K562 (cell line): ENCODE results near the gene MEA1. TPM values are rescaled to one million over a fixed set of nuclear protein-coding genes. Genes with fewer than 3 reads are reported as not detected.

ENCODE experiments used
- ATAC-seq: fragments of 200-7000 bp; cut with Tn5 transposase; 3 replicates; pipeline ENCODE4 v1.9.1; 2020; ENCODE audit warnings: moderate library complexity
- BruUV-seq: library from RNA; stranded (reverse); fragments of 400-500 nt; replicated peaks from 2 replicates; lab custom pipeline; 2021; lab: Mats Ljungman, UMichigan
- CTCF ChIA-PET: fragments of 300-600 bp; formaldehyde crosslinking; extraction: SDS; loops from one replicate; lab custom pipeline; 2021; ENCODE audit warnings: low intra/inter-chr PET ratio; lab: Yijun Ruan, JAX
- POLR2A ChIA-PET: fragments of 300-600, 350-650 bp; sonication (Branson Sonifier 250); formaldehyde crosslinking; extraction: SDS; loops from one replicate; lab custom pipeline; 2021; ENCODE audit warnings: antibody characterized with exemption, inconsistent platforms; lab: Yijun Ruan, JAX
- DNase-seq, 4 experiments: peaks; one replicate each; pipeline versions ENCODE4 v3.0.0 to v3.0.0-alpha.2; 2011 to 2018; ENCODE audit warnings: low spot score in 3 of 4, mixed read lengths in 3 of 4; ENCODE audit errors: extremely low read depth in 1 of 4
- FAIRE-seq: peaks from 2 replicates; lab custom pipeline; 2011; peaks lifted over from hg19 to GRCh38; lab: Jason Lieb, UNC
- H2AFZ ChIP-seq: 2 replicates; pipeline ENCODE4 v1.6.0; 2011; ENCODE audit warnings: low read depth, low read length, control low read depth, inconsistent platforms
- H3K27ac ChIP-seq: fragments of 200-600 bp; 3 replicates; pipeline ENCODE4 v1.8.0; 2011; ENCODE audit warnings: low read depth, mild to moderate bottlenecking, control low read depth, inconsistent platforms, low read length, moderate library complexity, mixed read lengths; ENCODE audit errors: extremely low read depth
- H3K27me3 ChIP-seq, 2 experiments: fragments of 300-600 bp in 1 of 2; 2 replicates in 1 of 2; 3 replicates in 1 of 2; pipeline versions ENCODE4 v1.6.0 to v1.8.0; 2011; ENCODE audit warnings: inconsistent platforms in 2 of 2, low read length in 2 of 2, mild to moderate bottlenecking in 1 of 2, mixed read lengths in 1 of 2, moderate library complexity in 1 of 2; ENCODE audit not compliant: control insufficient read depth in 2 of 2, insufficient read depth in 2 of 2
- H3K36me3 ChIP-seq: fragments of 300-600 bp; 3 replicates; pipeline ENCODE4 v1.8.0; 2011; ENCODE audit warnings: mild to moderate bottlenecking, low read length, inconsistent platforms; ENCODE audit not compliant: control insufficient read depth, insufficient read depth
- H3K4me1 ChIP-seq, 2 experiments: fragments of 200-600 bp in 1 of 2; replicated peaks in 1 of 2; 2 replicates in 1 of 2; 3 replicates in 1 of 2; pipeline versions ENCODE4 v1.5.1 to v1.8.0; 2011; ENCODE audit warnings: inconsistent platforms in 2 of 2, low read length in 2 of 2, mild to moderate bottlenecking in 1 of 2, mixed read lengths in 1 of 2, moderate library complexity in 1 of 2; ENCODE audit not compliant: control insufficient read depth in 2 of 2, insufficient read depth in 2 of 2
- H3K4me2 ChIP-seq: 2 replicates; pipeline ENCODE4 v1.6.1; 2011; ENCODE audit warnings: low read length, control low read depth, inconsistent platforms, mixed read lengths; ENCODE audit not compliant: insufficient read depth
- H3K4me3 ChIP-seq: fragments of 200-600 bp; sonication (generic), shearing (Covaris generic); 2 replicates; pipeline ENCODE4 v1.5.1; 2016; ENCODE audit warnings: control low read depth, inconsistent platforms
- H3K79me2 ChIP-seq: fragments of 200-600 bp; 3 replicates; pipeline ENCODE4 v1.8.0; 2011; ENCODE audit warnings: low read length, inconsistent platforms; ENCODE audit not compliant: control insufficient read depth, insufficient read depth
- H3K9ac ChIP-seq, 2 experiments: 2 replicates each; pipeline versions ENCODE4 v1.6.0 to v1.6.1; 2011; ENCODE audit warnings: low read depth in 2 of 2, low read length in 2 of 2, control low read depth in 1 of 2, inconsistent platforms in 1 of 2, mild to moderate bottlenecking in 1 of 2, mixed read lengths in 1 of 2; ENCODE audit not compliant: insufficient read depth in 1 of 2
- H3K9me1 ChIP-seq: one replicate; pipeline ENCODE4 v1.6.0; 2011; ENCODE audit warnings: inconsistent platforms, mild to moderate bottlenecking, low read length, moderate library complexity; ENCODE audit not compliant: control insufficient read depth, insufficient read depth
- H3K9me3 ChIP-seq: replicated peaks from 2 replicates; pipeline ENCODE4 v1.5.1; 2011; ENCODE audit warnings: low read depth, low read length, inconsistent platforms; ENCODE audit not compliant: control insufficient read depth, insufficient read depth
- H4K20me1 ChIP-seq: replicated peaks from 2 replicates; pipeline ENCODE4 v1.6.1; 2011; ENCODE audit warnings: low read length, inconsistent platforms, mixed read lengths; ENCODE audit not compliant: control insufficient read depth, insufficient read depth
- BHLHE40 ChIP-seq: IDR thresholded peaks from 2 replicates; pipeline ENCODE4 v1.6.1; 2011; ENCODE audit warnings: low read length, improper control_type of control experiment
- CCAR2 ChIP-seq: fragments of 200-400 bp; formaldehyde crosslinking; IDR thresholded peaks from 2 replicates; pipeline ENCODE4 v1.6.1; 2017; ENCODE audit warnings: mild to moderate bottlenecking, low read depth, low read length
- KDM1A ChIP-seq, 2 experiments: fragments of 450-650 bp; IDR thresholded peaks; 2 replicates each; pipeline ENCODE4 v1.6.1; 2016; ENCODE audit warnings: mild to moderate bottlenecking in 2 of 2
- NRF1 ChIP-seq, 2 experiments: fragments of 450-650 bp; IDR thresholded peaks in 1 of 2; conservative IDR thresholded peaks in 1 of 2; 2 replicates each; pipeline ENCODE4 v1.6.1; 2014; ENCODE audit warnings: mild to moderate bottlenecking in 2 of 2
- NUFIP1 ChIP-seq: fragments of 450-650 bp; IDR thresholded peaks from 2 replicates; pipeline ENCODE4 v1.6.1; 2018; ENCODE audit not compliant: partially characterized antibody
- POLR2H ChIP-seq: IDR thresholded peaks from 2 replicates; pipeline ENCODE4 v1.6.1; 2016; ENCODE audit warnings: missing genetic modification characterization, low read depth, mild to moderate bottlenecking, control low read depth, missing compliant biosample characterization, moderate library complexity
- PTBP1 ChIP-seq: fragments of 200-400 bp; formaldehyde crosslinking; IDR thresholded peaks from 2 replicates; pipeline ENCODE4 v1.6.1; 2017; ENCODE audit warnings: low read depth, low read length
- SMARCC2 ChIP-seq: fragments of 450-650 bp; IDR thresholded peaks from 2 replicates; pipeline ENCODE4 v1.6.1; 2017; ENCODE audit warnings: antibody characterized with exemption, moderate library complexity, mild to moderate bottlenecking, low read depth
- SP2 ChIP-seq: IDR thresholded peaks from 2 replicates; pipeline ENCODE4 v1.6.1; 2011; ENCODE audit warnings: mild to moderate bottlenecking, low read depth, low read length, moderate library complexity; ENCODE audit not compliant: poor library complexity, severe bottlenecking; ENCODE audit errors: extremely low read depth
- TAF1 ChIP-seq: IDR thresholded peaks from 2 replicates; pipeline ENCODE4 v1.6.1; 2011; ENCODE audit warnings: mild to moderate bottlenecking, low read length, moderate library complexity; ENCODE audit not compliant: insufficient read depth, control insufficient read depth, severe bottlenecking; ENCODE audit errors: extremely low read depth
- TBP ChIP-seq: optimal IDR thresholded peaks from 2 replicates; pipeline ENCODE3; 2011; ENCODE audit warnings: low read depth, low read length, improper control_type of control experiment
- TEAD4 ChIP-seq, 2 experiments: sonication (generic) in 1 of 2; formaldehyde crosslinking in 1 of 2; IDR thresholded peaks; 2 replicates each; pipeline versions ENCODE4 v1.6.1 to v1.8.0; 2012 to 2022; ENCODE audit warnings: borderline replicate concordance in 1 of 2, inconsistent platforms in 1 of 2, low read length in 1 of 2, mild to moderate bottlenecking in 1 of 2, missing genetic modification reagents in 1 of 2
- YY1 ChIP-seq, 3 experiments: IDR thresholded peaks; 2 replicates each; pipeline ENCODE4 v1.6.1; 2011; ENCODE audit warnings: low read length in 2 of 3, mild to moderate bottlenecking in 2 of 3, moderate library complexity in 2 of 3, borderline replicate concordance in 1 of 3, control low read depth in 1 of 3, low read depth in 1 of 3; ENCODE audit not compliant: insufficient read depth in 3 of 3, insufficient replicate concordance in 2 of 3, control insufficient read depth in 1 of 3, insufficient read length in 1 of 3; ENCODE audit errors: extremely low read depth in 1 of 3
- ZBED1 ChIP-seq: IDR thresholded peaks from 2 replicates; pipeline ENCODE4 v1.6.1; 2014
- ZNF175 ChIP-seq: fragments of 200-800 bp; sonication (Bioruptor generic); IDR thresholded peaks from 2 replicates; pipeline ENCODE4 v1.6.1; 2016; ENCODE audit warnings: low read depth, mild to moderate bottlenecking, missing genetic modification characterization, missing compliant biosample characterization
- ZNF224 ChIP-seq: sonication (generic); formaldehyde crosslinking; IDR thresholded peaks from 2 replicates; pipeline ENCODE4 v1.8.0; 2022; ENCODE audit warnings: mild to moderate bottlenecking, missing genetic modification reagents
- ZNF324 ChIP-seq: fragments of 250-450 bp; sonication (Bioruptor Pico); IDR thresholded peaks from 2 replicates; pipeline ENCODE4 v1.4.0; 2020; ENCODE audit warnings: mild to moderate bottlenecking
- ZNF707 ChIP-seq: fragments of 250-450 bp; sonication (Bioruptor Pico); conservative IDR thresholded peaks from 2 replicates; pipeline ENCODE4 v1.8.0; 2022; ENCODE audit warnings: inconsistent platforms, mild to moderate bottlenecking, moderate library complexity
- ZNF780A ChIP-seq: fragments of 250-450 bp; sonication (Bioruptor Pico); IDR thresholded peaks from 2 replicates; pipeline ENCODE4 v1.5.0; 2021; ENCODE audit warnings: mild to moderate bottlenecking
- WGBS: fragments of 100-300 bp; shearing (Covaris generic); methylation state at CpG from one replicate; pipeline ENCODE4 v1.1.6; 2016; ENCODE audit warnings: low coverage, mixed read lengths; ENCODE audit not compliant: insufficient coverage; ENCODE audit errors: missing lambda C conversion rate; 5-methylcytosine and 5-hydroxymethylcytosine counted together
- in situ Hi-C: fragments of 300-500 bp; cut with MboI; formaldehyde crosslinking; loops from 4 replicates; pipeline ENCODE4 v1.15.0; 2018; ENCODE audit warnings: inconsistent platforms, mixed read lengths
- intact Hi-C: fragments of 100-400 bp; cut with micrococcal nuclease; formaldehyde crosslinking; loops from 2 replicates; pipeline ENCODE4 v1.14.2; 2022
- polyA plus RNA-seq, 8 experiments: library from polyadenylated mRNA; depleted of rRNA in 4 of 8; stranded (reverse) in 5 of 8; unstranded in 3 of 8; fragments of >200 nt; fragmentation: Nextera tagmentation in 2 of 8; fragmentation: Illumina TruSeq in 1 of 8; extraction: Ambion mirVana in 2 of 8; extraction: Trizol in 1 of 8; gene quantifications; 2 replicates each; pipeline versions ENCODE4 v1.2.1 to v1.2.3, GENCODE V29; 2011 to 2014; ENCODE audit warnings: inconsistent platforms in 1 of 8, missing spikeins in 1 of 8
- total RNA-seq, 7 experiments: library from RNA; depleted of rRNA in 6 of 7; stranded (reverse); fragments of >200 nt in 6 of 7; fragmentation: Illumina TruSeq in 2 of 7; extraction: Trizol in 2 of 7; gene quantifications; 2 replicates each; pipeline versions ENCODE4 v1.2.1 to v1.2.3, GENCODE V29; 2011 to 2021; ENCODE audit warnings: low replicate concordance in 1 of 7
- TF ChIP-seq, protein P1 (sequence below): sonication (generic); formaldehyde crosslinking; IDR thresholded peaks from 2 replicates; pipeline ENCODE4 v1.8.1; 2023; ENCODE audit warnings: mild to moderate bottlenecking, missing genetic modification reagents

The MEA1 gene
- total and polyA plus RNA-seq, 9 of the 15 experiments (the other 6 are each of a cell fraction or from before 2014, with no cell fraction given), result 86.8 to 210 (median 152) TPM

DNA sequence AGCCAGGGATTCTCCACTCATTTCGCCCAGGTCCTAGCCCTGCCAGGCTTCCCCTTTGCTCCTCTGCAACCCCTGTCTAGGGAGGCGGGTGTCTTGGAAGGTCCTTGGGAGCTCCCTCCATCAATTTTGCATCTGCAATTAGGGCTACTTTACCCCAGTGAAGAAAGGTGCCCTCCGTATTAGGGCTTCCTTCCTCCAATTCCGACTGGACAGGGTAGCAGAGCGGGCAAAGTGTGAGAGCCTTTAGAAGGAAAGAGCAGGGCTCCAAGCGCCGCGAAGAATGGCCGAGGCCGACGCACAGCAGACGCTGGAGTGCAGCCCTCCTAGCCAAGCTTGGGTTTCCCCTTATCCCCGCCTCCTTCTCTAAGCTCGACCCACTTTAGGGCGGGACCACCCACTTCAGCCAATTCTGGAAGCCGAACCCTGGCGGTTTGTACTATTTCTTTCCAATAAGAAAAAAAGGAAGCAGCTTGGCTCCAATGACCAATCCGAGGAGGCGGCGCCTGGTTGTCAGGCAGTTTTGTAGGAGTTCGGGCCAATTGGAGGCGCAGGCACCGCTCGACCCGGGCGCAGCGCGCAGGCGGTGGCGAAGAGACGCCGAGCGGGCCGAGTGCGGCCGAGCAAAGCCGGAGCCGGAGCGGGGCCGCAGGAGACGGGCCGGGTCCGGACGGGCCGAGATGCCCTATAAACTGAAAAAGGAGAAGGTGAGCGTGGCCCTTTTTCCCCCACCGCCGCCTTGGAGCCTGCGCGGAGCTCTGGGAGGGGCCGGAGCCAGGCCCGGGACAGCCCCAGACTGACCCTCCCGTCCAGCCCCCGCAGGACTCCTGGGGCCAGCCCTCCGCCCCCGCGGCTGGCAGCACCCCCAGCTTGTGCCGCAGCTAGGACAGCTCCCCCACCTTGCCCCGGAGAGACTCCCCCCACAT is 29.5 kb downstream of the MEA1 start, which contains the start of gene PPP2R5D:
Gene PPP2R5D (plus strand): TSS at position 570 of the 923 bp plus-strand sequence. CDS start 108 bp downstream, at position 678.
- peak within 1 kb of the TSS; percentile 64 for H3K4me3 ChIP-seq
- H3K27me3 ChIP-seq, result no peaks in the 10 kb centered on the region
- H3K79me2 ChIP-seq, result peaks cover 33% of the 10 kb centered on the region
- DNase-seq, result peak; percentile 93 to 100 (median 96)
- ChIA-PET CTCF (no interaction called here), POLR2A (interaction anchor here (0.5 to 2.0 kb wide), 21 partner anchors 9 to 423 kb away, joined by 3 to 23 read pairs (median 4); partner anchors contain the start of genes KLC4, KLHDC3, MEA1 and MRPL2)
- peak within 1 kb of the TSS; percentile 72 to 94 for H3K9ac ChIP-seq
- peak; percentile 99 for FAIRE-seq
- peaks cover 38 to 39% of the 10 kb centered on the region in 2 experiments for H3K4me1 ChIP-seq
- ATAC-seq, result peak; percentile 96
- H3K36me3 ChIP-seq, result peaks cover 20% of the 10 kb centered on the region
- H4K20me1 ChIP-seq, result peaks cover 11% of the 10 kb centered on the region
- H3K27ac ChIP-seq, result peak within 1 kb of the TSS; percentile 69
- in situ Hi-C loops (no loop called here), intact Hi-C loops (no loop called here)
- WGBS, result under 1% methylated on average over 57 of the region's 59 CpGs
- BruUV-seq, result no TSS peak
- peaks cover 12% of the 10 kb centered on the region for H3K9me1 ChIP-seq
- no peaks in the 10 kb centered on the region for H3K9me3 ChIP-seq
- peak within 1 kb of the TSS; percentile 93 for H2AFZ ChIP-seq
- peak within 1 kb of the TSS; percentile 93 for H3K4me2 ChIP-seq
- TF ChIP-seq CCAR2 (no peak), ZNF224 (CRISPR knock-in tag) (no peak), YY1 (IDR thresholded peaks at IDR 0.05; ENCODE audit: borderline replicate concordance in 1 of 3, control insufficient read depth in 1 of 3, extremely low read depth in 1 of 3, insufficient read depth in 3 of 3, insufficient read length in 1 of 3, insufficient replicate concordance in 2 of 3, low read depth in 1 of 3, low read length in 2 of 3) (peak in 2 of 3 experiments; percentile 63 to 65), ZBED1 (peak; percentile 16; the same call in 1 of the 2 replicates), PTBP1 (0 out of 2 replicates have a peak, but pooled peaks have one; percentile 12), TAF1 (peak; percentile 50), ZNF780A (CRISPR knock-in tag) (no peak), ZNF707 (no peak), ZNF324 (CRISPR knock-in tag) (no peak), NUFIP1 (no peak), BHLHE40 (peak; percentile 48; the same call in 1 of the 2 replicates), NRF1 (conservative IDR thresholded peaks at IDR 0.05 in 1 of 2, IDR thresholded peaks at IDR 0.05 in 1 of 2) (peak; percentile 94 to 95), ZNF175 (no peak), TBP (peak; percentile 89), TEAD4 (IDR thresholded peaks at IDR 0.05; ENCODE audit: low read length) (no peak), TEAD4 (CRISPR knock-in tag; IDR thresholded peaks at IDR 0.05; ENCODE audit: borderline replicate concordance) (no peak), SP2 (peak; percentile 36), POLR2H (tag) (peak; percentile 79), SMARCC2 (no peak), KDM1A (IDR thresholded peaks at IDR 0.05) (no peak)
- TF ChIP-seq, protein P1, sequence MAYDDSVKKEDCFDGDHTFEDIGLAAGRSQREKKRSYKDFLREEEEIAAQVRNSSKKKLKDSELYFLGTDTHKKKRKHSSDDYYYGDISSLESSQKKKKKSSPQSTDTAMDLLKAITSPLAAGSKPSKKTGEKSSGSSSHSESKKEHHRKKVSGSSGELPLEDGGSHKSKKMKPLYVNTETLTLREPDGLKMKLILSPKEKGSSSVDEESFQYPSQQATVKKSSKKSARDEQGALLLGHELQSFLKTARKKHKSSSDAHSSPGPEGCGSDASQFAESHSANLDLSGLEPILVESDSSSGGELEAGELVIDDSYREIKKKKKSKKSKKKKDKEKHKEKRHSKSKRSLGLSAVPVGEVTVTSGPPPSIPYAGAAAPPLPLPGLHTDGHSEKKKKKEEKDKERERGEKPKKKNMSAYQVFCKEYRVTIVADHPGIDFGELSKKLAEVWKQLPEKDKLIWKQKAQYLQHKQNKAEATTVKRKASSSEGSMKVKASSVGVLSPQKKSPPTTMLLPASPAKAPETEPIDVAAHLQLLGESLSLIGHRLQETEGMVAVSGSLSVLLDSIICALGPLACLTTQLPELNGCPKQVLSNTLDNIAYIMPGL, result peak; percentile 28; the same call in 1 of the 2 replicates
